Erythroblast (primary cell): ENCODE data around the gene PHF3.

ENCODE experiments used
- GATA1 ChIP-seq: IDR thresholded peaks from 2 replicates; pipeline ENCODE4 v1.6.1; 2011; ENCODE audit warnings: low read depth, mild to moderate bottlenecking, control low read depth, low read length, moderate library complexity
- POLR2A ChIP-seq: IDR thresholded peaks from 2 replicates; pipeline ENCODE4 v1.6.1; 2011; ENCODE audit warnings: mild to moderate bottlenecking, low read length

GRCh38 chr6:63672582-63673129, 37.1 kb downstream of the PHF3 start:
- TF ChIP-seq POLR2A (no peak), GATA1 (no peak)
